ENCODE measurements around the gene S100B. TPM values are rescaled to one million over a fixed set of nuclear protein-coding genes. Genes with fewer than 3 reads are reported as not detected.

The S100B gene
- total RNA-seq, 1 donor from 2014 or later, result 2.8 TPM

DNA sequence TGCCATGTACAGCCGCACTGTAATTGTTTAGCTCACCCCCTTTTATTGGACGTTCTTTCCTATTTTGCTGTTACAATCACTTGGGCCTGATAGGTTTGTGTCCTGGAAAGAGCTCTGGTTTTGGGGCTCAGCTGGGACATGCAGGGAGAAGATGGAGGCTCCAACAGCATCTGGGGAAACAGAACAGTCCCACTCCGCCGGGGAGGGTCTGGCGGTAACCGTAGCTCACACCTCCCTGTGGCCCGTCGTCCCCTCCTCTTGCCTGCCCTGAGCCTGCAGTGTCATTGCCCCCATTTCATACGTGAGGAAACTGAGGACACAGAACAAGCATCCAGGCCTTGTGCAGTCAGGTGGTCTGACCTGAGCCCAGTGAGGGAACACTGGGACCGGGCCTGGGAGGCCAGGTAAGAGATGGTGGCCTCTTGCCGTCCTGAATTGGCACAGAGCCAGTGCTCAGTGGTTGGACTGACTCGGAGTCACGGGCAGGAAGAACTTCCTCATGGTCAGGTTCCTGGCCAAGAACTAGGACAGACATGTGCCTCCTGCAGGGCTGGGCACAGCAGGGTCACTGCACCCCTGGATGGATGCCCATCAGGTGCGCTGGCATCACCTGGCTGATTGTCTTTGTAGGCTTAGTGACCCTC is 41.8 kb downstream of the S100B start:
- TF ChIP-seq, protein P1, sequence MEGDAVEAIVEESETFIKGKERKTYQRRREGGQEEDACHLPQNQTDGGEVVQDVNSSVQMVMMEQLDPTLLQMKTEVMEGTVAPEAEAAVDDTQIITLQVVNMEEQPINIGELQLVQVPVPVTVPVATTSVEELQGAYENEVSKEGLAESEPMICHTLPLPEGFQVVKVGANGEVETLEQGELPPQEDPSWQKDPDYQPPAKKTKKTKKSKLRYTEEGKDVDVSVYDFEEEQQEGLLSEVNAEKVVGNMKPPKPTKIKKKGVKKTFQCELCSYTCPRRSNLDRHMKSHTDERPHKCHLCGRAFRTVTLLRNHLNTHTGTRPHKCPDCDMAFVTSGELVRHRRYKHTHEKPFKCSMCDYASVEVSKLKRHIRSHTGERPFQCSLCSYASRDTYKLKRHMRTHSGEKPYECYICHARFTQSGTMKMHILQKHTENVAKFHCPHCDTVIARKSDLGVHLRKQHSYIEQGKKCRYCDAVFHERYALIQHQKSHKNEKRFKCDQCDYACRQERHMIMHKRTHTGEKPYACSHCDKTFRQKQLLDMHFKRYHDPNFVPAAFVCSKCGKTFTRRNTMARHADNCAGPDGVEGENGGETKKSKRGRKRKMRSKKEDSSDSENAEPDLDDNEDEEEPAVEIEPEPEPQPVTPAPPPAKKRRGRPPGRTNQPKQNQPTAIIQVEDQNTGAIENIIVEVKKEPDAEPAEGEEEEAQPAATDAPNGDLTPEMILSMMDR (IDR thresholded peaks at IDR 0.05; ENCODE audit: borderline replicate concordance), result no peak
- no peaks in the 10 kb centered on the region for H3K9me3 ChIP-seq (replicated peaks)
- no peaks in the 10 kb centered on the region for H3K27me3 ChIP-seq (ENCODE audit: low read depth)
- peaks cover 24% of the 10 kb centered on the region for H3K4me1 ChIP-seq
- intact Hi-C loops (cut with micrococcal nuclease), result no loop called here
- no peak overlapping the region for H3K4me3 ChIP-seq
- peaks cover 92% of the 10 kb centered on the region for H3K36me3 ChIP-seq
- no peak overlapping the region for H3K27ac ChIP-seq (replicated peaks)
- no peak for DNase-seq

DNA sequence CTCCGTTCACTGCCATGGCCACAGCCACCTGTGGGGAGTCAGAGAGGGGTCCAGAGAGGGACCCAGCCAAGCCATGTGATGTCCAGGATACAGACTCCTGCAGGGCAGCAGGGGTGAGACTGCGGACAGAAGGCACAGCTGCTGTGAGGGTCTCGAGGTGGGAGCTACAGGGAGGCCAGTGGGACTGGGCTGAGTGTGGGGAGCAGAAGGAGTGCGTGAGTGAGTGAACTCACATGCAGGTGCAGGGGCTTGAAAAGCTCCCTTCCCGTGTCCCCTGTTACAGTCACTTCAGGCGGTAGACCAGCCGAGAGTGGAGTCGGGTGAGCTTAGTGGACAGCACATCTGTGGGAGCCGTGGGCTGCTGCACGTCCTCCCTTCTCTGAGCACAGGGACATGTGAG is 42.4 kb downstream of the S100B start:
- H3K4me3 ChIP-seq, result no peak overlapping the region
- no peak for DNase-seq
- no peaks in the 10 kb centered on the region for H3K9me3 ChIP-seq (replicated peaks)
- no peak overlapping the region for H3K27ac ChIP-seq (replicated peaks)
- intact Hi-C loops (cut with micrococcal nuclease), result no loop called here
- peaks cover 92% of the 10 kb centered on the region for H3K36me3 ChIP-seq
- no peaks in the 10 kb centered on the region for H3K27me3 ChIP-seq (ENCODE audit: low read depth)
- TF ChIP-seq, protein P1 (IDR thresholded peaks at IDR 0.05; ENCODE audit: borderline replicate concordance), result no peak
- peaks cover 24% of the 10 kb centered on the region for H3K4me1 ChIP-seq

DNA sequence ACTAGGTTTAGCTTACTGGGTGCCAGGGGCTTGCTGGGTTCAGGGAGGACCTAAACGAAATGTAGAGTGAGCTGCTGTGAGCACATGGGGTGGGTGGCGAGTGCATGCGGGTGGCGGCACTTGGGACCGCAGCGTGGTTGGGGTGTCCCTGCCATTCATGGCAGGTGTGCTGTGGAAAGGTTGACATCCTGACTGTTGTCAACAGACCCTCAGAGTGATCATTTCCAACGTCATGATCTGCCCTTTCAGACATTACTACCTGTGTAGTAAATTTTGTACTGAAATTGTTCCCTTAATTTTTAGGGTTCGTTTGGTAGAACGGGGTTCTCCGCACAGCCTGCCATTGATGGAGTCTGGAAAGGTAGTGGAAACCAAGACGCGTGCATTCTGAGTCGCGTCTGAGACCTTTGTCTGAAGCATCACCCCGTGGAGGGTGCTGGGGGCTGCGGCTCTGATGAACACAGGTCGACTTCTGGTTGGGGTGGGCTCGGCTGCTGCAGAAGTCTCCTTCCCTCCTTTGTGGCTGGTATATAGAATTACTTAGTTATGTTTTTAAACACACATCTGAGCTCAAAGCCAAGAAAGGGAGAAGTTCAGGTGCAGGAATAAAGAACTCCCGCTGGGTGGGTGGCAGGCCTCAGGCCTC is 43.3 kb downstream of the S100B start:
- intact Hi-C loops (cut with micrococcal nuclease), result no loop called here
- TF ChIP-seq, protein P1 (IDR thresholded peaks at IDR 0.05; ENCODE audit: borderline replicate concordance), result no peak

DNA sequence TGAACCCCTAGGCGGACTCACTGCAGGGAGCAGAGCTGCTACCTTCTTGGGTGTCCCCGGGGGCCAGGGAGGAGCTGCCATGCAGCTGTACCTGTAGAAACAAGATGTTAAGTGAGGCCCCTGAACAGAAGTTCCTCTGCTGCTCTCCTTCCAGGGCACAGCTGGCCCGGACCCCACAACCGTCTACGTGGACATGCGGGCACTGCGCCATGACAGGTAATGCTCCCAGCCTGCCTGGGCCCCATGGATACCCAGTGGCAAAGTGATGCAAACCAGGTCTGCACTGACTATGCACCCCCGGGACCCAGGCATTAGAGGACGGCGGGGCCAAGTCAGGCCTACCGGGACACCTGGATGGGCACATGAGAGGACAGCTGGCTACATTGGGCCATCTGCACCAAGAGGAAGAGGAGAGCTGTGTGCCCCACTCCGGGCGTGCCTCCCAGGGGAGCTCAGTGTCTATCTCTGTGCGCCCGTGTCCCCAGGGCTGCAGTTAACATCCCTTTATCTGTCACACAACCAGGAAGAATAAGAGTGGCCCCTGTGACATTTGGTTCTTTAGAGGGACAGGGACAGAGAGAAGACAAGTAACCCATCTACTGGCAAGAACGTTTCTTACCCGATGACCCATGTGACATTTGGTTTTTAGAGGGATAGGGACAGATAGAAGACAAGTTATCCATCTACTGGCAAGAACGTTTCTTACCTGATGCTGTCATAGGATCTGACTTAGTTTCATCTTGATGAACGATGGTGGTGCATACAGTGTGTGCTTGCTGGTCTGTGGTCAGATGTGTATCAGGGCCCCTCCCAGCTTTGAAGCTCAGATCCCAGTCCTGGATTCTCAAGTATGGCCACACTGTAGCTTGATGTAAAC is 44.1 kb downstream of the S100B start:
- peak overlapping the region; percentile 74 for H3K27ac ChIP-seq (replicated peaks)
- no peak for DNase-seq
- TF ChIP-seq, protein P1 (IDR thresholded peaks at IDR 0.05; ENCODE audit: borderline replicate concordance), result no peak
- no peaks in the 10 kb centered on the region for H3K9me3 ChIP-seq (replicated peaks)
- no peak overlapping the region for H3K4me3 ChIP-seq
- H3K36me3 ChIP-seq, result peaks cover 91% of the 10 kb centered on the region
- peaks cover 16% of the 10 kb centered on the region for H3K4me1 ChIP-seq
- H3K27me3 ChIP-seq (ENCODE audit: low read depth), result no peaks in the 10 kb centered on the region
- intact Hi-C loops (cut with micrococcal nuclease), result no loop called here

More for the DNA sequence above, 43.3 kb downstream of the S100B start:
- Histone ChIP-seq H3K9me3 (replicated peaks) (no peaks in the 10 kb centered on the region), H3K27ac (replicated peaks) (no peak overlapping the region), H3K4me3 (no peak overlapping the region), H3K27me3 (ENCODE audit: low read depth) (no peaks in the 10 kb centered on the region), H3K36me3 (peaks cover 92% of the 10 kb centered on the region), H3K4me1 (peaks cover 23% of the 10 kb centered on the region)
- DNase-seq, result no peak

DNA sequence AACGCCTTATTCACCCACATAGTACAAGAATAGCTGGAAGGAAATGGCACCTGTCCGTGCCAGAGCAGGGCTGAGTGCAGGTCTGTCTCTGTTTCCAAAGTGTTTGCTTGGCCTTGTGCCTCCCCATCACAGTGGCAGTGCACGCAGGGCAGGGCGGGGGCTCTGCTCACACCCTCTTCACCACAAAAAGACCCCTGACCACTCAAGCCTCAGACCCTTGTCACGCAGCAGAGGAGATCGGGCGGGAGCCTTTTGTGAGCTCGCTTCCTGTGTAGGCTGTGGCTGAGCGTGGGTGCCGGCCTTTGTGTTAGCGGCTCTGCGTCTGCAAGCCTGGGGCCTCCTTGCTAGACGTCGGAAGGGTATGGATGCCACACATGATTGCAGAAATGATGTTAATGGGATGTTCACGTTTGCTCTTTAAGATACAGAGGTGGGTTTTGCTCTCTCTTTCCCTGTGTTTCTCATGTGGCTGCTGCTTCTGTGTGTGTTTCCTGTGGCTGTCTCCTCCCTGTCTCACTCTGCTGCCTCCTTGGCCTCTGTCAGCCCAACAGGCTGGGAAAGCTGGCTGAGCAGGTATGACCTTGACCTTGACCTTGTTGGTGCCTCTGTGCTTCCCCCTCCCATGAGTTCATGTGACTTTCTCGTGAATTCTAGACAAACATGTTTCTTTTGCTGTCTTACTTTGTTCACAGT is 45.4 kb downstream of the S100B start:
- DNase-seq, result no peak
- intact Hi-C loops (cut with micrococcal nuclease), result no loop called here
- H3K36me3 ChIP-seq, result peaks cover 92% of the 10 kb centered on the region
- no peak overlapping the region for H3K4me3 ChIP-seq
- TF ChIP-seq, protein P1 (IDR thresholded peaks at IDR 0.05; ENCODE audit: borderline replicate concordance), result no peak
- H3K27me3 ChIP-seq (ENCODE audit: low read depth), result no peaks in the 10 kb centered on the region
- no peaks in the 10 kb centered on the region for H3K9me3 ChIP-seq (replicated peaks)
- peaks cover 28% of the 10 kb centered on the region for H3K4me1 ChIP-seq
- peak overlapping the region; percentile 74 for H3K27ac ChIP-seq (replicated peaks)

Data from left ventricle myocardium inferior (tissue), 1 donor.